CD4-positive, CD25-positive, alpha-beta regulatory T cell (primary cell): Measurements from ENCODE around the gene FHIT. TPM values are rescaled to one million over a fixed set of nuclear protein-coding genes. Genes with fewer than 3 reads are reported as not detected.

Experiments
- ATAC-seq, 2 donors: fragments of 150-1000 bp; cut with Tn5 transposase; one replicate each; pipeline ENCODE4 v1.10.0; 2021; ENCODE audit warnings: low read depth in 2 of 2, moderate number of reproducible peaks in 2 of 2, moderate library complexity in 1 of 2
- DNase-seq, 3 donors: peaks; one replicate each; pipeline versions ENCODE4 v3.0.0 to v3.0.0-alpha.2; 2012 to 2022; ENCODE audit warnings: mixed read lengths in 1 of 3
- H3K27ac ChIP-seq: one replicate; pipeline ENCODE4 v1.7.0; 2013; ENCODE audit warnings: mild to moderate bottlenecking, low read length; ENCODE audit not compliant: insufficient read depth, poor library complexity, severe bottlenecking
- H3K27me3 ChIP-seq: one replicate; pipeline ENCODE4 v1.7.0; 2013; ENCODE audit warnings: low read length; ENCODE audit not compliant: control insufficient read depth, insufficient read depth
- H3K36me3 ChIP-seq: one replicate; pipeline ENCODE4 v1.7.0; 2013; ENCODE audit warnings: mild to moderate bottlenecking, low read length, moderate library complexity; ENCODE audit not compliant: control insufficient read depth, insufficient read depth
- H3K4me1 ChIP-seq: 2 replicates; pipeline ENCODE4 v1.7.0; 2013; ENCODE audit warnings: mild to moderate bottlenecking, low read length; ENCODE audit not compliant: insufficient read depth, control insufficient read depth, poor library complexity, severe bottlenecking
- H3K4me3 ChIP-seq: one replicate; pipeline ENCODE4 v1.7.0; 2013; ENCODE audit warnings: low read depth, mild to moderate bottlenecking, low read length, moderate library complexity
- H3K9me3 ChIP-seq, 2 experiments: 1 replicate in 1 of 2; 2 replicates in 1 of 2; pipeline ENCODE4 v1.7.0; 2013; ENCODE audit warnings: low read length in 2 of 2, mild to moderate bottlenecking in 1 of 2, moderate library complexity in 1 of 2; ENCODE audit not compliant: control insufficient read depth in 2 of 2
- H3K27ac Mint-ChIP-seq, 3 donors: one replicate each; pipeline ENCODE4 v1.8.0; 2020 to 2022; ENCODE audit warnings: mild to moderate bottlenecking in 3 of 3, mixed read lengths in 3 of 3, moderate library complexity in 2 of 3
- H3K27me3 Mint-ChIP-seq: one replicate; pipeline ENCODE4 v1.8.0; 2022; ENCODE audit warnings: mild to moderate bottlenecking, mixed read lengths
- H3K36me3 Mint-ChIP-seq: one replicate; pipeline ENCODE4 v1.8.0; 2020; ENCODE audit warnings: mixed read lengths
- H3K4me1 Mint-ChIP-seq, 4 donors: one replicate each; pipeline ENCODE4 v1.8.0; 2020 to 2022; ENCODE audit warnings: mixed read lengths in 4 of 4, mild to moderate bottlenecking in 1 of 4
- H3K4me3 Mint-ChIP-seq, 4 donors: one replicate each; pipeline ENCODE4 v1.8.0; 2020 to 2022; ENCODE audit warnings: mild to moderate bottlenecking in 4 of 4, mixed read lengths in 4 of 4, moderate library complexity in 3 of 4
- H3K9me3 Mint-ChIP-seq, 7 donors: one replicate each; pipeline ENCODE4 v1.8.0; 2020 to 2022; ENCODE audit warnings: mixed read lengths in 7 of 7, mild to moderate bottlenecking in 3 of 7, moderate library complexity in 2 of 7
- polyA plus RNA-seq, 4 donors: library from polyadenylated mRNA; unstranded; fragments of 300-500 nt; fragmentation: Illumina TruSeq; gene quantifications; one replicate each; pipeline ENCODE4 v1.2.3, GENCODE V29; 2021
- total RNA-seq: library from RNA; stranded (reverse); gene quantifications from one replicate; pipeline ENCODE4 v1.2.3, GENCODE V29; 2022

FHIT gene
- total and polyA plus RNA-seq, 5 donors from 2014 or later, result 7.8 to 120 (median 14.4) TPM

DNA sequence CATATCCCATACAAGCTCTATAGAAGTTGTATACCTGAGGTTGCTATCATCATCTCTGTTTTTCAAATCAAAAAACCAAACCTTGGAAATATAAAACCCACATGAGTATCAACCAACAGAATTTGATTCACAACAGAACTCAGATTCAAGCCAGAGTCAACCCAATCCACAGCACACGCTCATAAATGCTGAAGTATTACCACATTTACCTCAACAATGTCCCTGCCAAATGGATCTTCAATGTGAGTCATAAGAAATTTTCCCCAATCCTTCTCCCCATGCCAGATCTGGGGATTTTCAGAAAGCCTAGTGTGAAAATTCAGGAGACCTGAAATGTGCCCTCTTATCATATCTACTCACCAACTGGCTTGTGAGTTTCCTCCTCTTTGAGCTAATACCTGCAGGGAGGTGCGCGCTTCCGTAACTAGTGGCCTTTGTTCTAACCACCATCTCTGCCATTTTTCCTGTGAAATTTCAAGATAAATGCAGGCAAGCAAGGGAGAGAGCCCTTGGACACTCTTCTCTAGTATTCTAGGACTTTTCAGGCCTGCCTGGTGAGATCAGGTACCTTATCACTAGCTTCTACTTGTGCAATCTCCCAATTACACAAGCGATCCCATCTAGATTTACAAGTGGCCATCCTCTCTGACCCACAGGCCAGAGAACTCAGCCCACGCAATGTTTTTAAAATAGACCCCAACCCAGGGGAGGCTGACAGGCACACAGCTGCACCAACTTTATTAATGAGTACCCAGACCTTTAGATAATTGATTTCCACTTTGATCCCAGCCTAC lies 1124.5 kb downstream of the FHIT start:
- H3K4me1 Mint-ChIP-seq, result peaks cover 0 to 5% (median 2%) of the 10 kb centered on the region in 4 donors
- H3K27ac Mint-ChIP-seq, result no peak overlapping the region
- Histone ChIP-seq H3K9me3 (no peaks in the 10 kb centered on the region), H3K27me3 (no peaks in the 10 kb centered on the region), H3K27ac (no peak overlapping the region), H3K4me3 (no peak overlapping the region), H3K36me3 (no peaks in the 10 kb centered on the region), H3K4me1 (no peaks in the 10 kb centered on the region)
- ATAC-seq, result no peak
- no peaks in the 10 kb centered on the region for H3K36me3 Mint-ChIP-seq
- H3K4me3 Mint-ChIP-seq, result no peak overlapping the region
- no peaks in the 10 kb centered on the region for H3K27me3 Mint-ChIP-seq
- peaks cover 0 to 2% (median 0%) of the 10 kb centered on the region in 7 donors for H3K9me3 Mint-ChIP-seq
- no peak for DNase-seq

DNA sequence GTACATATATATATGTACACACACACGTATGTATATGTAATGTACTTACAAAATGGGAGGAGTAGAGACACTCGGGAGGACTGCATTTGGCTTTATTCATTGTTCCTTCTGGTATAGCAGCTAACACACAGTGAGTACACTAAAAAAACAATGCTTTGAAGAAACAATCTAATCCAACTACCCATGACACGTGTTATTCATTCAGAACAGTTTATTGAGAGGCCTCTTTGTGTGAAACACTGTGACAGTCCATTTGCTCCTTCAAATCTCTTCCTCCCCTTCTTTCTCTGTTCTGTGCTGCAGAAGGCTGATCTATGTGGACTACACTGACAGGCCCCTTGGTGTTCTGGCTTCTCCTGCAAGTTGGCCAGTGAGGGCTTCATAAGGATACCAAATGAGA lies 1125.6 kb downstream of the FHIT start:
- H3K27me3 ChIP-seq, result no peaks in the 10 kb centered on the region
- no peaks in the 10 kb centered on the region for H3K9me3 ChIP-seq
- no peak overlapping the region for H3K4me3 ChIP-seq
- no peak overlapping the region for H3K27ac Mint-ChIP-seq
- no peaks in the 10 kb centered on the region for H3K27me3 Mint-ChIP-seq
- H3K4me1 Mint-ChIP-seq, result peaks cover 0 to 5% (median 2%) of the 10 kb centered on the region in 4 donors
- ATAC-seq, result no peak
- H3K4me1 ChIP-seq, result no peaks in the 10 kb centered on the region
- peaks cover 0 to 2% (median 0%) of the 10 kb centered on the region in 7 donors for H3K9me3 Mint-ChIP-seq
- DNase-seq, result no peak
- no peaks in the 10 kb centered on the region for H3K36me3 ChIP-seq
- no peaks in the 10 kb centered on the region for H3K36me3 Mint-ChIP-seq
- no peak overlapping the region for H3K4me3 Mint-ChIP-seq
- no peak overlapping the region for H3K27ac ChIP-seq

DNA sequence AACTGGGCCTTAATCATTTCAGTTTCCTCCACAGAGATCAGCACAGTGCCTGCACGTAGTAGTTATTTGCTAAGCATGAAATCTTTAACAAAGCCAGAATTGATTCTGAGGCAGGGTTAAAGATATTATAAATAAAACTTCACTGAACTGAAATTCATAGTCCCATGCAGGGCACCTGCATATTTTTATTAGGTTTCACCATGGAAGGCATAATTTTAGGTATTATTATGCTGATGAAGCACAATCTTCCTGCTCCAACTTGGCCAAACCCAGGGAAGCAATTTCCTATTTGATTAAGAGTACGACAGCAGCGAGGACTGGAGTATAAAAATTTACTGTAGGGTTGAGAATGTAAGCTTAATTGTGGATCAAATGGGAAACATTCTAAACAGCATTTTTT lies 1131.0 kb downstream of the FHIT start:
- Mint-ChIP-seq H3K4me1 (peaks cover 0 to 7% (median 2%) of the 10 kb centered on the region in 4 donors), H3K4me3 (no peak overlapping the region), H3K36me3 (no peaks in the 10 kb centered on the region), H3K9me3 (peaks cover 0 to 3% (median 0%) of the 10 kb centered on the region in 7 donors), H3K27ac (peak overlapping the region in 1 of 3 donors; percentile 39), H3K27me3 (no peaks in the 10 kb centered on the region)
- Histone ChIP-seq H3K36me3 (no peaks in the 10 kb centered on the region), H3K4me1 (no peaks in the 10 kb centered on the region), H3K27me3 (no peaks in the 10 kb centered on the region), H3K27ac (no peak overlapping the region), H3K4me3 (no peak overlapping the region), H3K9me3 (no peaks in the 10 kb centered on the region)
- ATAC-seq (no peak), DNase-seq (no peak)

DNA sequence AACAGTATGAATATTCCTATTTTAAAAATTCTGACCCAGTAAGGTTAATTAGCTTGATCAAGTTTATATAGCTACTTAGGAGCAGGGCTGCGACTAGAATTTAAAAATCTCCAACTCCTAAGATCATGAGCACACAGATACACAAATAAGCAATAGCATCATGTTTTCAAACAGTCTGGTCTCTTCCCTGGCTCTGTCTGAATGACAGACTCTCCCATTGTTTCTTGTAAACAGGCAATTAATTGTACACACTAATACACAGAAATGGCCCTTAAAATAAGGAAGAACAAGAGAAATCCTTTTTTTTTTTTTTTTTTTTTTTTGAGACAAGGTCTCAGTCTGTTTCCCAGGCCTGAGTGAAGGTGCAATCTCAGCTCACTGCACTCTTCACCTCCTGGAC lies 1137.1 kb downstream of the FHIT start:
- Mint-ChIP-seq H3K27me3 (peaks cover 6% of the 10 kb centered on the region), H3K4me3 (no peak overlapping the region), H3K27ac (no peak overlapping the region), H3K9me3 (peaks cover 0 to 2% (median 0%) of the 10 kb centered on the region in 7 donors), H3K4me1 (no peaks in the 10 kb centered on the region), H3K36me3 (peaks cover 6% of the 10 kb centered on the region)
- Histone ChIP-seq H3K27ac (no peak overlapping the region), H3K9me3 (no peaks in the 10 kb centered on the region), H3K4me3 (no peak overlapping the region), H3K4me1 (no peaks in the 10 kb centered on the region), H3K36me3 (no peaks in the 10 kb centered on the region), H3K27me3 (no peaks in the 10 kb centered on the region)
- no peak for ATAC-seq
- DNase-seq, result no peak

DNA sequence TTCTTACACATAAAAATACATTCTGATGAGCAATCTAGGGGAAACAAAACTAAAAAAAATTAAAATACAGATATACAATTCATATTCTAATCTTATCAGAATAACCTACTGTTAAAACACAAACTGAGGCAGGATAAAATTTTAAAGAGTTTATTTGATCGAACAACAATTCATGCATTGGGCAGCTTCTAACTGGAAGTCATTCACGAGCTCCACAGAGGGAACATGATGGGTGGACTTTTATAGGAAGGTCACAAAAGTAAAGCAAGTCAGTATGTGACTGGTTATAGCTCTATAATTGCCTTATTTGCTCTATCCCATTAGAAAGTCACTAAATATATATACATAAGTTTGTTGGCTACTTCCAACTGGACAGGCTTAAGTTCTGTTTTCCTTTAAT lies 1144.0 kb downstream of the FHIT start:
- Mint-ChIP-seq H3K27ac (no peak overlapping the region), H3K9me3 (no peaks in the 10 kb centered on the region), H3K4me1 (peaks cover 7 to 18% (median 17%) of the 10 kb centered on the region in 4 donors), H3K27me3 (no peaks in the 10 kb centered on the region), H3K36me3 (peaks cover 4% of the 10 kb centered on the region), H3K4me3 (no peak overlapping the region)
- Histone ChIP-seq H3K27me3 (no peaks in the 10 kb centered on the region), H3K4me1 (peaks cover 10% of the 10 kb centered on the region), H3K4me3 (no peak overlapping the region), H3K27ac (no peak overlapping the region), H3K9me3 (no peaks in the 10 kb centered on the region), H3K36me3 (no peaks in the 10 kb centered on the region)
- ATAC-seq, result no peak
- DNase-seq, result no peak

DNA sequence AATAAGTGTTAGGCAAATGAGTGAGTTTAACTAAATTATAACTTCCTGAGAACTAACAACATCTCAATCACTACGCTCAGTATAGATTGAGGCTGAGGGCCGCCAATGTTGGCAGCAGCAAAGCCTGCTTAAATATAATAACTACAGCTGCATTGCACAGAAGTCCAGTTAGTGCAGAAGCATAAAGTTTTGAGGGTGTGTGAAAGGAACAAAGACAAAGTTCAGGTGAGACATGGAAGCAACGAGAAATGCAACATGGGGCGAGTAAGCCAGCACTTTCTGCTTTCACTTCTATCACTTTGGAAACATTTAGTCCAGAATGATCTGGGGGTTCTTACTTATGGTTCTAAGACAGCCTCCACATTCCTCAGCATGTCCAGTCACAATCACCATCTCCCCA lies 1149.1 kb downstream of the FHIT start:
- Histone ChIP-seq H3K4me3 (no peak overlapping the region), H3K9me3 (no peaks in the 10 kb centered on the region), H3K27me3 (no peaks in the 10 kb centered on the region), H3K27ac (no peak overlapping the region), H3K4me1 (peaks cover 10% of the 10 kb centered on the region), H3K36me3 (no peaks in the 10 kb centered on the region)
- H3K27me3 Mint-ChIP-seq, result no peaks in the 10 kb centered on the region
- no peaks in the 10 kb centered on the region for H3K36me3 Mint-ChIP-seq
- peaks cover 7 to 20% (median 18%) of the 10 kb centered on the region in 4 donors for H3K4me1 Mint-ChIP-seq
- H3K4me3 Mint-ChIP-seq, result no peak overlapping the region
- peaks cover 0 to 3% (median 0%) of the 10 kb centered on the region in 7 donors for H3K9me3 Mint-ChIP-seq
- peak overlapping the region in 1 of 3 donors; percentile 8 for H3K27ac Mint-ChIP-seq
- DNase-seq, result no peak
- ATAC-seq, result no peak

DNA sequence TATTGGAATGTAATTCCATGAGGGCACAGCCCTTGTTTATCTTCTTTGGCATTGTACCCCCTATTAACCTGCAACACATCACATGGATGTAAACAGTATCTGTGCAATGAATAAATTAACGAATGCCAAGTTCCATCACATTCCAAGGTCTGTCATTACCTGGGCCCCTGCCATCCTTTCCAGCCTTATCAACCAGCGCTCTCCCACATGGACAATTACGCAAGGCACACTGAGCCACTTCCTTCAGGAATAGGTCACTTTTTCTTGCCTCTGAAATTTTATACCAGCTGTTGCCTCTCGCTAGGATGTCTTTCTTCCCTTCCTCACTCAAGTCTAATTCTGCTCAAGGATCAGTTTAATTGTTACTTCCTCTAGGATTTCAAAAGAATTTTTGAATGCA lies 1149.6 kb downstream of the FHIT start:
- Mint-ChIP-seq H3K4me1 (peaks cover 7 to 20% (median 19%) of the 10 kb centered on the region in 4 donors), H3K27ac (peak overlapping the region in 1 of 3 donors; percentile 8), H3K27me3 (no peaks in the 10 kb centered on the region), H3K4me3 (no peak overlapping the region), H3K36me3 (no peaks in the 10 kb centered on the region), H3K9me3 (peaks cover 0 to 3% (median 0%) of the 10 kb centered on the region in 7 donors)
- no peaks in the 10 kb centered on the region for H3K9me3 ChIP-seq
- peaks cover 10% of the 10 kb centered on the region for H3K4me1 ChIP-seq
- DNase-seq, result no peak
- no peak overlapping the region for H3K27ac ChIP-seq
- H3K36me3 ChIP-seq, result no peaks in the 10 kb centered on the region
- no peak overlapping the region for H3K4me3 ChIP-seq
- no peaks in the 10 kb centered on the region for H3K27me3 ChIP-seq
- ATAC-seq, result no peak

DNA sequence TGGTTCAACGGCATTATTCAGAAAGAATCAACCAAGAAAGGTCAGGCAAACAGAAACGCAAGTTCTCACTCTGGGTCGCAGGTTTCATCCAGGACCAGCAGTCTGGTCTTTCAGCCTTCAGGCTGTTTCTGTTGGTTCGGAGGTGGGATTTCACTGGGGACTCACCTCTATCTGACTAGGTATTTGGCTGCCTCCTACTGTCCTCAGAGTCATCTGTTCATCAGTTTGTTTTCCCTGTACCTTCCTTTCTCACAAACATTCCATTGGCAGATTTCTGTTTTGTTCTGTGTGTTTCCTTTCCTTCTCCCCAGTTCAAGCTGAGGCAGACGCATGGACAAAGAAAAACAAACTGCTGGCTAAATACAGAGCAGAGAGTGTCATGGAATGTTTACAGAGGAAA lies 1154.8 kb downstream of the FHIT start:
- Mint-ChIP-seq H3K9me3 (peaks cover 0 to 2% (median 0%) of the 10 kb centered on the region in 7 donors), H3K4me3 (no peak overlapping the region), H3K36me3 (no peaks in the 10 kb centered on the region), H3K27me3 (no peaks in the 10 kb centered on the region), H3K27ac (peak overlapping the region in 1 of 3 donors; percentile 6), H3K4me1 (peaks cover 0 to 23% (median 6%) of the 10 kb centered on the region in 4 donors)
- DNase-seq (no peak), ATAC-seq (no peak)
- Histone ChIP-seq H3K9me3 (no peaks in the 10 kb centered on the region), H3K36me3 (no peaks in the 10 kb centered on the region), H3K4me3 (no peak overlapping the region), H3K4me1 (peaks cover 6% of the 10 kb centered on the region), H3K27ac (no peak overlapping the region), H3K27me3 (no peaks in the 10 kb centered on the region)
